Neural cell (in vitro differentiated cells): ENCODE data around the gene PLA2G4E. TPM values are rescaled to one million over a fixed set of nuclear protein-coding genes. Genes with fewer than 3 reads are reported as not detected.

Source experiments
- H2AFZ ChIP-seq: fragments of 200-600, 300-800 bp; sonication (generic), shearing (Covaris generic); 2 replicates; pipeline ENCODE4 v1.6.0; 2014; ENCODE audit warnings: low read depth, mild to moderate bottlenecking, antibody characterized with exemption, low read length, moderate library complexity
- H3F3A ChIP-seq: fragments of 200-600 bp; shearing (Covaris generic); 2 replicates; pipeline ENCODE4 v1.6.1; 2016; ENCODE audit warnings: mild to moderate bottlenecking, moderate library complexity, mixed read lengths, antibody characterized with exemption, low read length; ENCODE audit not compliant: insufficient read depth, poor library complexity, severe bottlenecking
- H3K27ac ChIP-seq: fragments of 200-600, 300-800 bp; sonication (generic), shearing (Covaris generic); 2 replicates; pipeline ENCODE4 v1.5.1; 2014; ENCODE audit warnings: mild to moderate bottlenecking, low read length, moderate library complexity
- H3K27me3 ChIP-seq: fragments of 300-800, 200-600 bp; sonication (generic), shearing (Covaris generic); 2 replicates; pipeline ENCODE4 v1.6.0; 2014; ENCODE audit warnings: mild to moderate bottlenecking, low read depth, low read length, moderate library complexity; ENCODE audit not compliant: insufficient read depth
- H3K36me3 ChIP-seq: fragments of 300-800, 200-600 bp; sonication (generic), shearing (Covaris generic); 2 replicates; pipeline ENCODE4 v1.5.1; 2014; ENCODE audit warnings: mild to moderate bottlenecking, antibody characterized with exemption, low read length, moderate library complexity; ENCODE audit not compliant: insufficient read depth
- H3K4me2 ChIP-seq: fragments of 300-800, 200-600 bp; sonication (generic), shearing (Covaris generic); 2 replicates; pipeline ENCODE4 v1.6.0; 2014; ENCODE audit warnings: mild to moderate bottlenecking, low read length
- H3K4me3 ChIP-seq: fragments of 300-800, 200-600 bp; sonication (generic), shearing (Covaris generic); 2 replicates; pipeline ENCODE4 v1.5.1; 2014; ENCODE audit warnings: mild to moderate bottlenecking, low read length, moderate library complexity
- H3K79me2 ChIP-seq: fragments of 200-600 bp; shearing (Covaris generic); replicated peaks from 2 replicates; pipeline ENCODE4 v1.6.0; 2014; ENCODE audit warnings: mild to moderate bottlenecking, low read length, moderate library complexity; ENCODE audit not compliant: insufficient read depth
- H3K9ac ChIP-seq: fragments of 300-800, 200-600 bp; sonication (generic), shearing (Covaris generic); 2 replicates; pipeline ENCODE4 v1.6.1; 2016; ENCODE audit warnings: mild to moderate bottlenecking, low read length, mixed read lengths
- H3K9me2 ChIP-seq: fragments of 200-600 bp; shearing (Covaris generic); 2 replicates; pipeline ENCODE4 v1.6.1; 2016; ENCODE audit warnings: mild to moderate bottlenecking, low read length, mixed read lengths; ENCODE audit not compliant: insufficient read depth
- H3K9me3 ChIP-seq: fragments of 200-600, 300-800 bp; sonication (generic), shearing (Covaris generic); 2 replicates; pipeline ENCODE4 v1.6.1; 2016; ENCODE audit warnings: mild to moderate bottlenecking, mixed run types, low read length, moderate library complexity, mixed read lengths
- H4K20me1 ChIP-seq: fragments of 200-600 bp; shearing (Covaris generic); 2 replicates; pipeline ENCODE4 v1.6.1; 2016; ENCODE audit warnings: mild to moderate bottlenecking, mixed run types; ENCODE audit not compliant: insufficient read depth
- CTCF ChIP-seq: fragments of 450-650 bp; IDR thresholded peaks from 2 replicates; pipeline ENCODE4 v1.5.1; 2014; ENCODE audit warnings: antibody characterized with exemption, mild to moderate bottlenecking, moderate library complexity; ENCODE audit not compliant: poor library complexity, severe bottlenecking
- EP300 ChIP-seq: fragments of 450-650 bp; conservative IDR thresholded peaks from 2 replicates; pipeline ENCODE4 v1.6.1; 2014; ENCODE audit warnings: antibody characterized with exemption, mild to moderate bottlenecking, moderate library complexity; ENCODE audit not compliant: poor library complexity, severe bottlenecking
- EZH2 ChIP-seq: fragments of 200-600, 300-800 bp; shearing (Covaris generic), sonication (generic); IDR thresholded peaks from 2 replicates; pipeline ENCODE4 v1.6.1; 2014; ENCODE audit warnings: antibody characterized with exemption, low read length, borderline replicate concordance, mild to moderate bottlenecking; ENCODE audit not compliant: insufficient read depth, poor library complexity, severe bottlenecking
- MXI1 ChIP-seq: fragments of 450-650 bp; conservative IDR thresholded peaks from 2 replicates; pipeline ENCODE4 v1.6.1; 2014; ENCODE audit warnings: antibody characterized with exemption, mild to moderate bottlenecking; ENCODE audit not compliant: poor library complexity, severe bottlenecking
- POLR2AphosphoS5 ChIP-seq: IDR thresholded peaks from 2 replicates; pipeline ENCODE4 v1.6.1; 2012
- RAD21 ChIP-seq: fragments of 450-650 bp; conservative IDR thresholded peaks from 2 replicates; pipeline ENCODE4 v1.6.1; 2014; ENCODE audit warnings: antibody characterized with exemption, mild to moderate bottlenecking, moderate library complexity
- SMC3 ChIP-seq: fragments of 450-650 bp; conservative IDR thresholded peaks from 2 replicates; pipeline ENCODE4 v1.6.1; 2014; ENCODE audit warnings: antibody characterized with exemption, mild to moderate bottlenecking, moderate library complexity; ENCODE audit not compliant: poor library complexity
- TAF1 ChIP-seq: IDR thresholded peaks from 2 replicates; pipeline ENCODE4 v1.6.1; 2012; ENCODE audit warnings: low read depth
- polyA plus RNA-seq: library from polyadenylated mRNA; depleted of rRNA; stranded (reverse); fragments of >200 nt; gene quantifications from 2 replicates; pipeline ENCODE4 v1.2.3, GENCODE V29; 2014
- TF ChIP-seq, protein P1 (sequence below): IDR thresholded peaks from 2 replicates; pipeline ENCODE4 v1.6.1; 2012; ENCODE audit warnings: borderline replicate concordance

The PLA2G4E gene
- polyA plus RNA-seq, 1 donor from 2014 or later: not detected

GRCh38 chr15:41957021-41957897, 63.6 kb downstream of the PLA2G4E start:
- no peak overlapping the region for H3K9ac ChIP-seq
- H3K79me2 ChIP-seq: no peaks in the 10 kb centered on the region
- no peaks in the 10 kb centered on the region for H3K9me3 ChIP-seq
- no peaks in the 10 kb centered on the region for H3K9me2 ChIP-seq
- H4K20me1 ChIP-seq: no peaks in the 10 kb centered on the region
- H3K4me2 ChIP-seq: no peak overlapping the region
- TF ChIP-seq EP300 (no peak), RAD21 (no peak), SMC3 (no peak), POLR2AphosphoS5 (no peak), MXI1 (no peak), TAF1 (no peak), CTCF (no peak), EZH2 (no peak)
- TF ChIP-seq, protein P1, sequence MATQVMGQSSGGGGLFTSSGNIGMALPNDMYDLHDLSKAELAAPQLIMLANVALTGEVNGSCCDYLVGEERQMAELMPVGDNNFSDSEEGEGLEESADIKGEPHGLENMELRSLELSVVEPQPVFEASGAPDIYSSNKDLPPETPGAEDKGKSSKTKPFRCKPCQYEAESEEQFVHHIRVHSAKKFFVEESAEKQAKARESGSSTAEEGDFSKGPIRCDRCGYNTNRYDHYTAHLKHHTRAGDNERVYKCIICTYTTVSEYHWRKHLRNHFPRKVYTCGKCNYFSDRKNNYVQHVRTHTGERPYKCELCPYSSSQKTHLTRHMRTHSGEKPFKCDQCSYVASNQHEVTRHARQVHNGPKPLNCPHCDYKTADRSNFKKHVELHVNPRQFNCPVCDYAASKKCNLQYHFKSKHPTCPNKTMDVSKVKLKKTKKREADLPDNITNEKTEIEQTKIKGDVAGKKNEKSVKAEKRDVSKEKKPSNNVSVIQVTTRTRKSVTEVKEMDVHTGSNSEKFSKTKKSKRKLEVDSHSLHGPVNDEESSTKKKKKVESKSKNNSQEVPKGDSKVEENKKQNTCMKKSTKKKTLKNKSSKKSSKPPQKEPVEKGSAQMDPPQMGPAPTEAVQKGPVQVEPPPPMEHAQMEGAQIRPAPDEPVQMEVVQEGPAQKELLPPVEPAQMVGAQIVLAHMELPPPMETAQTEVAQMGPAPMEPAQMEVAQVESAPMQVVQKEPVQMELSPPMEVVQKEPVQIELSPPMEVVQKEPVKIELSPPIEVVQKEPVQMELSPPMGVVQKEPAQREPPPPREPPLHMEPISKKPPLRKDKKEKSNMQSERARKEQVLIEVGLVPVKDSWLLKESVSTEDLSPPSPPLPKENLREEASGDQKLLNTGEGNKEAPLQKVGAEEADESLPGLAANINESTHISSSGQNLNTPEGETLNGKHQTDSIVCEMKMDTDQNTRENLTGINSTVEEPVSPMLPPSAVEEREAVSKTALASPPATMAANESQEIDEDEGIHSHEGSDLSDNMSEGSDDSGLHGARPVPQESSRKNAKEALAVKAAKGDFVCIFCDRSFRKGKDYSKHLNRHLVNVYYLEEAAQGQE: no peak
- H3F3A ChIP-seq: no peaks in the 10 kb centered on the region
- no peaks in the 10 kb centered on the region for H3K27me3 ChIP-seq
- H2AFZ ChIP-seq: no peak overlapping the region
- H3K27ac ChIP-seq: no peak overlapping the region
- no peak overlapping the region for H3K4me3 ChIP-seq
- no peaks in the 10 kb centered on the region for H3K36me3 ChIP-seq

DNA sequence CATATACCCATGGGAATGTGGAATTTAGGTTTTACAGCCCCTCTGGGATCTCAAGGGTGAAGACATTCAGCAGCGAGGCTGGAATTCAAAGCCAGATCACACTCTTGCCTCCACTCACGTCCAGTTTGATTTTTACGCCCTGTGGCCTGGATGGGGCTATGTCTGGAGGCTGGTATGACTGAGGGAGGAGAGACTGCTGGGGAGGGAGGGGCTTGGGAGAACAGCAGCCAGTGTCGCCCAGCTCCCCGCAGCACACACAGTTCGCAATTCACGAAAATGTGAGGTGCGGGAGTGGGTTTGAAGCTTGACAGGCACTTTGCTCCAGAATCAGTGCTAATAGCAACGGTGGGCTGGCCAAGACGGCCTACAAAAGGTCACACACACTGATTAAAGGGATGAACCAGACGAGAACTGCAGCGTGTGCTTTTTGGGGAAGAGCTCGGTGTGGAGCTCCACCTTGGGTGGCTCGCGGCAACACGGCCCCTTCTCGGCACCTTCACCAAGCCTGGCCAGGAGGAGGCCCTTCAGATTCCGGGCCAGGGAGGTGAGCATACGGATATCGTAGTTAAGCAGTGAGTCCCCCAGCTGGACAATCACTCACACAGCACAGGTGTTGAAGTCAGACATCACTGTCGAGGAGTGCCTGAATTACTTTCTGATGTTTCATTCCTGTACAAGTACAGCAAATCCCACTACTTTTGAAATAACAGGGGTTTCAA, 64.9 kb downstream of the PLA2G4E start:
- no peaks in the 10 kb centered on the region for H4K20me1 ChIP-seq
- no peak overlapping the region for H3K27ac ChIP-seq
- H3K27me3 ChIP-seq: no peaks in the 10 kb centered on the region
- no peaks in the 10 kb centered on the region for H3K79me2 ChIP-seq
- no peaks in the 10 kb centered on the region for H3K36me3 ChIP-seq
- H3K4me3 ChIP-seq: no peak overlapping the region
- no peak for TF ChIP-seq SMC3
- TF ChIP-seq EP300: no peak
- TF ChIP-seq, protein P1: no peak
- TF ChIP-seq EZH2: no peak
- no peak for TF ChIP-seq CTCF
- TF ChIP-seq RAD21: no peak
- TF ChIP-seq POLR2AphosphoS5: no peak
- no peak for TF ChIP-seq MXI1
- TF ChIP-seq TAF1: no peak
- H3K9ac ChIP-seq: no peak overlapping the region
- H3K9me2 ChIP-seq: no peaks in the 10 kb centered on the region
- H3K9me3 ChIP-seq: no peaks in the 10 kb centered on the region
- no peak overlapping the region for H2AFZ ChIP-seq
- no peaks in the 10 kb centered on the region for H3F3A ChIP-seq
- H3K4me2 ChIP-seq: no peak overlapping the region
